Lower lobe of right lung (tissue), 2 donors: ENCODE results near the gene B4GAT1. TPM values are rescaled to one million over a fixed set of nuclear protein-coding genes. Genes with fewer than 3 reads are reported as not detected.
A peak's percentile ranks its signal among the peaks of the same experiment; 100 is the strongest.

ENCODE experiments used
- ATAC-seq, 2 donors: fragments of 200-7000 bp; cut with Tn5 transposase; one replicate each; pipeline ENCODE4 v1.9.1; 2020 to 2022; ENCODE audit warnings: mild to moderate bottlenecking in 2 of 2, moderate library complexity in 2 of 2
- DNase-seq: peaks from one replicate; pipeline ENCODE4 v3.0.0-alpha.2; 2020
- H3K27ac ChIP-seq: fragments of 200-600 bp; one replicate; pipeline ENCODE4 v1.8.0; 2022
- H3K27me3 ChIP-seq: fragments of 200-600 bp; one replicate; pipeline ENCODE4 v1.8.0; 2022; ENCODE audit warnings: low read depth
- H3K36me3 ChIP-seq: fragments of 200-600 bp; one replicate; pipeline ENCODE4 v1.8.0; 2022; ENCODE audit warnings: mild to moderate bottlenecking
- H3K4me1 ChIP-seq: fragments of 200-600 bp; one replicate; pipeline ENCODE4 v1.8.0; 2022
- H3K4me3 ChIP-seq: fragments of 200-600 bp; one replicate; pipeline ENCODE4 v1.8.0; 2022; ENCODE audit warnings: mild to moderate bottlenecking
- H3K9me3 ChIP-seq: fragments of 200-600 bp; one replicate; pipeline ENCODE4 v1.8.0; 2022
- CTCF ChIP-seq: fragments of 200-600 bp; IDR thresholded peaks from one replicate; pipeline ENCODE4 v1.8.0; 2022; ENCODE audit warnings: antibody characterized with exemption, mild to moderate bottlenecking
- intact Hi-C: fragments of 100-400 bp; cut with DNase I; formaldehyde crosslinking; loops from one replicate; pipeline ENCODE4 v1.11.0; 2022
- total RNA-seq: library from RNA; stranded (reverse); fragmentation: NEBNext Ultra II Directional; extraction: Animal tissue kit (Norgen Biotek cat#: 25700); gene quantifications from one replicate; pipeline ENCODE4 v1.2.1, GENCODE V29; 2021
- donor health status: DM: no; HTN: yes; CAD: no; lungs with severe emphysema.

Gene B4GAT1
- total RNA-seq, 1 donor from 2014 or later = 22.6 TPM

GRCh38 chr11:66328031-66328301 is 19.5 kb downstream of the B4GAT1 start:
- H3K4me1 ChIP-seq = peaks cover 26% of the 10 kb centered on the region
- intact Hi-C loops = no loop called here
- no peaks in the 10 kb centered on the region for H3K27me3 ChIP-seq
- no peak for TF ChIP-seq CTCF
- ATAC-seq = peak in 1 of 2 donors; percentile 2
- no peaks in the 10 kb centered on the region for H3K9me3 ChIP-seq
- no peak for DNase-seq
- peak overlapping the region; percentile 20 for H3K27ac ChIP-seq
- H3K36me3 ChIP-seq = peaks cover 8% of the 10 kb centered on the region
- H3K4me3 ChIP-seq = no peak overlapping the region

GRCh38 chr11:66327171-66328030 is 20.0 kb downstream of the B4GAT1 start:
- no peak for TF ChIP-seq CTCF
- H3K27ac ChIP-seq = peak overlapping the region; percentile 46
- no peak overlapping the region for H3K4me3 ChIP-seq
- peaks cover 3% of the 10 kb centered on the region for H3K36me3 ChIP-seq
- intact Hi-C loops = no loop called here
- H3K27me3 ChIP-seq = no peaks in the 10 kb centered on the region
- H3K4me1 ChIP-seq = peaks cover 26% of the 10 kb centered on the region
- DNase-seq (no peak), ATAC-seq (no peak)
- no peaks in the 10 kb centered on the region for H3K9me3 ChIP-seq

- TF ChIP-seq CTCF = no peak
- intact Hi-C loops = no loop called here
- DNase-seq (no peak), ATAC-seq (peak in 1 of 2 donors; percentile 1)
- H3K4me3 ChIP-seq = no peak overlapping the region
- H3K9me3 ChIP-seq = no peaks in the 10 kb centered on the region
- H3K4me1 ChIP-seq = peaks cover 26% of the 10 kb centered on the region
- H3K36me3 ChIP-seq = no peaks in the 10 kb centered on the region
- H3K27me3 ChIP-seq = no peaks in the 10 kb centered on the region
- H3K27ac ChIP-seq = peak overlapping the region; percentile 46
Observed at GRCh38 chr11:66326261-66327111, 20.9 kb downstream of the B4GAT1 start.

GRCh38 chr11:66325263-66325671 is 22.2 kb downstream of the B4GAT1 start:
- Histone ChIP-seq H3K9me3 (no peaks in the 10 kb centered on the region), H3K27ac (peak overlapping the region; percentile 9), H3K4me1 (peaks cover 26% of the 10 kb centered on the region), H3K36me3 (no peaks in the 10 kb centered on the region), H3K27me3 (no peaks in the 10 kb centered on the region), H3K4me3 (no peak overlapping the region)
- intact Hi-C loops = no loop called here
- no peak for TF ChIP-seq CTCF
- DNase-seq = no peak
- ATAC-seq = no peak

DNA sequence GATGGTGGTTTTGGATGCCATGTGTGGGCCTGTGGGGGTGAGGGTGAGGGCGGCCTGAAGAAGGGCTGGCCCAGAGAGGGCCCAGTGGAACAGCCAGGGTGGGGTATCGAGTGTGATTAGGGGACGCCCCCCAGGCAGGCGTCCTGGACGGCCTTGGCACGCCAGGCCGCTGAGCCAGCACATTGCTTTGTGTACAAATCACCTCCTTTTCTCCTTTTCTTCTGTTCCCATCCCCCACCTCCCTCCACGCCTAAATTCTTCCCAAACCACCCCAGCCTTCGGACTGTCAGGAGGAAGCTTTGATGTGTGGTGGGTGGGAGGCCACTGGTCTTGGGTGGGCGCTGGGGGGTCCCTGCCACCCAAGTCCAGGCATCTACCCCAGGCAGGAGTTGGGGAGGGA is 22.8 kb downstream of the B4GAT1 start:
- Histone ChIP-seq H3K36me3 (no peaks in the 10 kb centered on the region), H3K27ac (no peak overlapping the region), H3K9me3 (no peaks in the 10 kb centered on the region), H3K27me3 (no peaks in the 10 kb centered on the region), H3K4me1 (peaks cover 26% of the 10 kb centered on the region), H3K4me3 (no peak overlapping the region)
- TF ChIP-seq CTCF = no peak
- no peak for ATAC-seq
- intact Hi-C loops = no loop called here
- no peak for DNase-seq
